Stomach (tissue), 4 donors: ENCODE measurements around the gene ISG20L2.

Experiments used
- EP300 ChIP-seq: sonication (generic); formaldehyde crosslinking; IDR thresholded peaks from one replicate; pipeline ENCODE4 v1.6.1; 2017; ENCODE audit warnings: antibody characterized with exemption
- POLR2A ChIP-seq, 4 donors: fragments of 450-650 bp; IDR thresholded peaks; one replicate each; pipeline ENCODE4 v1.6.1; 2016; ENCODE audit warnings: antibody characterized with exemption in 4 of 4, control low read depth in 2 of 4, mild to moderate bottlenecking in 1 of 4, moderate library complexity in 1 of 4
- POLR2AphosphoS5 ChIP-seq, 3 donors: sonication (generic); formaldehyde crosslinking; IDR thresholded peaks; one replicate each; pipeline ENCODE4 v1.6.1; 2016; ENCODE audit warnings: antibody characterized with exemption in 3 of 3
- TF ChIP-seq, protein P1 (sequence below), 7 experiments: fragments of 450-650 bp in 4 of 7; fragments of 200-600 bp in 3 of 7; sonication (generic) in 3 of 7; IDR thresholded peaks; one replicate each; pipeline ENCODE4 v1.5.1; 2016 to 2019; ENCODE audit warnings: antibody characterized with exemption in 7 of 7, control low read depth in 2 of 7, mild to moderate bottlenecking in 1 of 7

DNA sequence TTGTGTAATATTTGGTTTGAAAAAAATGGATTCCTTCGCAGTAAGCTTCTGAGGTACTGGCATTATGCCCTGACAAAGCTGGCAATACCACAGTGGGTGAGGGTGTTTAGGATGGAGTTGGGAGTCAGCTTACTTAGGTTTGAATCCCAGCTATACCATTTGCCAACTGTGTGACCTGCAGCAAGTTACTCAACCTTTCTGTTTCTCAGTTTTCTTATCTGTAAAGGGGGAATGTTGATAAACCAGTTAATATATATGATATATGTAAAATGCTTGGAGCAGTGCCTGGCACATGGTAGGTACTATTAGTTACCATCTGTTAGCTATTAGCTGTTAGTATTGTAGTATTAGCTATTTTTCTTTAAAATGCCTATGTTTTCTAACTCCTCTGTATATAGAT lies 27.8 kb upstream of the ISG20L2 start:
- TF ChIP-seq, protein P1, sequence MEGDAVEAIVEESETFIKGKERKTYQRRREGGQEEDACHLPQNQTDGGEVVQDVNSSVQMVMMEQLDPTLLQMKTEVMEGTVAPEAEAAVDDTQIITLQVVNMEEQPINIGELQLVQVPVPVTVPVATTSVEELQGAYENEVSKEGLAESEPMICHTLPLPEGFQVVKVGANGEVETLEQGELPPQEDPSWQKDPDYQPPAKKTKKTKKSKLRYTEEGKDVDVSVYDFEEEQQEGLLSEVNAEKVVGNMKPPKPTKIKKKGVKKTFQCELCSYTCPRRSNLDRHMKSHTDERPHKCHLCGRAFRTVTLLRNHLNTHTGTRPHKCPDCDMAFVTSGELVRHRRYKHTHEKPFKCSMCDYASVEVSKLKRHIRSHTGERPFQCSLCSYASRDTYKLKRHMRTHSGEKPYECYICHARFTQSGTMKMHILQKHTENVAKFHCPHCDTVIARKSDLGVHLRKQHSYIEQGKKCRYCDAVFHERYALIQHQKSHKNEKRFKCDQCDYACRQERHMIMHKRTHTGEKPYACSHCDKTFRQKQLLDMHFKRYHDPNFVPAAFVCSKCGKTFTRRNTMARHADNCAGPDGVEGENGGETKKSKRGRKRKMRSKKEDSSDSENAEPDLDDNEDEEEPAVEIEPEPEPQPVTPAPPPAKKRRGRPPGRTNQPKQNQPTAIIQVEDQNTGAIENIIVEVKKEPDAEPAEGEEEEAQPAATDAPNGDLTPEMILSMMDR (IDR thresholded peaks at IDR 0.05) = no peak
- TF ChIP-seq POLR2A (IDR thresholded peaks at IDR 0.05) (no peak), POLR2AphosphoS5 (IDR thresholded peaks at IDR 0.05) (no peak), EP300 (no peak)
